ENCODE results near the gene UBE2V1. TPM values are rescaled to one million over a fixed set of nuclear protein-coding genes. Genes with fewer than 3 reads are reported as not detected.
A peak's percentile ranks its signal among the peaks of the same experiment; 100 is the strongest.

Gene UBE2V1
- total and polyA plus RNA-seq, 7 donors = 55.0 to 117 (median 80.4) TPM

DNA sequence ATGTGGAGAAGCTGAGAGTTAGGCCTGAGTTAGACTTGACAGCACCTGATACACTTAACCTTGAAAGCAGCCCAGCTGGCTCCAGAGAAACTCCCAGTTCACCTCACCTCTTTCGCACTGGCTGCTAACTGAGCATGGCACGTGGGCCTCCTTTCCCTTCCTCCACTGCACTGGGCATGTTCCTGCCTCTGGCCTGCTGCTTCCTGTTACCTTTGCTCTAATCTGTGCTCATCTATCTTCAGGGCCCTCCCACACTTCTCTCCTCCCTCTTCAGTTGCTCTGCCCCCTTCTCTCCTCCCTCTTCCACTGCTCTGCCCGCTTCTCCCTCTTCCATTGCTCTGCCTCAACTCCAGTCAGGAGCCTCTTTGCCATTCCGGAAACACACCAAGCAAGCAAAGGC is 13.7 kb upstream of the UBE2V1 start:
- WGBS, 2 donors = 25 to 59% methylated on average over 4 of the region's 4 CpGs
- Histone ChIP-seq H3K4me3 (no peak overlapping the region), H3K27me3 (no peaks in the 10 kb centered on the region), H3K4me1 (peaks cover 0 to 48% (median 35%) of the 10 kb centered on the region in 4 donors), H3K36me3 (peaks cover 10 to 62% (median 48%) of the 10 kb centered on the region in 4 donors), H3K9me3 (no peaks in the 10 kb centered on the region), H3K27ac (peak overlapping the region; percentile 55 to 88 (median 74))
- DNase-seq = no peak
- TF ChIP-seq, protein P1, sequence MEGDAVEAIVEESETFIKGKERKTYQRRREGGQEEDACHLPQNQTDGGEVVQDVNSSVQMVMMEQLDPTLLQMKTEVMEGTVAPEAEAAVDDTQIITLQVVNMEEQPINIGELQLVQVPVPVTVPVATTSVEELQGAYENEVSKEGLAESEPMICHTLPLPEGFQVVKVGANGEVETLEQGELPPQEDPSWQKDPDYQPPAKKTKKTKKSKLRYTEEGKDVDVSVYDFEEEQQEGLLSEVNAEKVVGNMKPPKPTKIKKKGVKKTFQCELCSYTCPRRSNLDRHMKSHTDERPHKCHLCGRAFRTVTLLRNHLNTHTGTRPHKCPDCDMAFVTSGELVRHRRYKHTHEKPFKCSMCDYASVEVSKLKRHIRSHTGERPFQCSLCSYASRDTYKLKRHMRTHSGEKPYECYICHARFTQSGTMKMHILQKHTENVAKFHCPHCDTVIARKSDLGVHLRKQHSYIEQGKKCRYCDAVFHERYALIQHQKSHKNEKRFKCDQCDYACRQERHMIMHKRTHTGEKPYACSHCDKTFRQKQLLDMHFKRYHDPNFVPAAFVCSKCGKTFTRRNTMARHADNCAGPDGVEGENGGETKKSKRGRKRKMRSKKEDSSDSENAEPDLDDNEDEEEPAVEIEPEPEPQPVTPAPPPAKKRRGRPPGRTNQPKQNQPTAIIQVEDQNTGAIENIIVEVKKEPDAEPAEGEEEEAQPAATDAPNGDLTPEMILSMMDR (IDR thresholded peaks at IDR 0.05) = no peak
- TF ChIP-seq EP300 (IDR thresholded peaks at IDR 0.05) (no peak), POLR2A (IDR thresholded peaks at IDR 0.05) (no peak)
- intact Hi-C loops (cut with DNase I) = loop anchor here (10.0 kb wide), 1 partner anchor 338 kb away; no protein-coding TSS in a partner anchor

DNA sequence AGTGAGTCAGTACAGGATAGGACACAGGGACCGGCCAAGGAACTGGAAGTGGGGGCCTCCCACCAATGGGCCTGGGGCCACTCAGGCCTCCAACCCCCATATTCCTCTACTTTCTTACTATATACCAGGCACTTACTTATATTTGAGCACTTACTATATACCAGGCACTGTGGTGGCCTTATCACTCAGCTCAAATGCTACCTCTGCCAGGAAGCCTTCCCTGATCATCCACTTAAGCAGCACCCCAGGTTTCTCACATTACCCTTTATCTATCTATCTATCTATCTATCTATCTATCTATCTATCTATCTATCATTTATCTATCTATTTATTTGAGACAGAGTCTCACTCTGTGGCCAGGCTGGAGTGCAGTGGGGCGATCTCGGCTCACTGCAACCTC is 12.3 kb upstream of the UBE2V1 start:
- peaks cover 0 to 47% (median 29%) of the 10 kb centered on the region in 4 donors for H3K4me1 ChIP-seq
- WGBS, 2 donors = 94 to 95% methylated on average over 3 of the region's 3 CpGs
- DNase-seq = no peak
- peaks cover 10 to 62% (median 48%) of the 10 kb centered on the region in 4 donors for H3K36me3 ChIP-seq
- no peaks in the 10 kb centered on the region for H3K9me3 ChIP-seq
- intact Hi-C loops (cut with DNase I) = loop anchor here (10.0 kb wide), 1 partner anchor 340 kb away; no protein-coding TSS in a partner anchor
- TF ChIP-seq POLR2A (IDR thresholded peaks at IDR 0.05) = no peak
- TF ChIP-seq, protein P1 (IDR thresholded peaks at IDR 0.05) = no peak
- no peak for TF ChIP-seq POLR2AphosphoS5 (IDR thresholded peaks at IDR 0.05)
- no peak overlapping the region for H3K4me3 ChIP-seq
- H3K27me3 ChIP-seq = no peaks in the 10 kb centered on the region
- no peak overlapping the region for H3K27ac ChIP-seq

GRCh38 chr20:50124496-50124895 is 11.5 kb upstream of the UBE2V1 start:
- no peaks in the 10 kb centered on the region for H3K27me3 ChIP-seq
- H3K36me3 ChIP-seq = peaks cover 10 to 61% (median 48%) of the 10 kb centered on the region in 4 donors
- intact Hi-C loops (cut with DNase I) = loop anchor here (10.0 kb wide), 1 partner anchor 340 kb away; no protein-coding TSS in a partner anchor
- H3K4me1 ChIP-seq = peaks cover 0 to 39% (median 22%) of the 10 kb centered on the region in 4 donors
- H3K27ac ChIP-seq = no peak overlapping the region
- WGBS, 2 donors = 96 to 97% methylated on average over 9 of the region's 9 CpGs
- TF ChIP-seq EP300 (IDR thresholded peaks at IDR 0.05) (no peak), POLR2A (IDR thresholded peaks at IDR 0.05) (no peak), POLR2AphosphoS5 (IDR thresholded peaks at IDR 0.05) (no peak)
- TF ChIP-seq, protein P1 (IDR thresholded peaks at IDR 0.05) = no peak
- no peaks in the 10 kb centered on the region for H3K9me3 ChIP-seq
- H3K4me3 ChIP-seq = no peak overlapping the region
- no peak for DNase-seq

- Histone ChIP-seq H3K27me3 (no peaks in the 10 kb centered on the region), H3K4me3 (no peak overlapping the region), H3K9me3 (no peaks in the 10 kb centered on the region), H3K36me3 (peaks cover 10 to 50% (median 38%) of the 10 kb centered on the region in 4 donors), H3K4me1 (peaks cover 0 to 28% (median 13%) of the 10 kb centered on the region in 4 donors), H3K27ac (no peak overlapping the region)
- TF ChIP-seq POLR2A (IDR thresholded peaks at IDR 0.05) (no peak), EP300 (IDR thresholded peaks at IDR 0.05) (no peak), POLR2AphosphoS5 (IDR thresholded peaks at IDR 0.05) (no peak)
- TF ChIP-seq, protein P1 (IDR thresholded peaks at IDR 0.05) = no peak
- no peak for DNase-seq
- WGBS, 2 donors = 97 to 98% methylated on average over 7 of the region's 7 CpGs
- intact Hi-C loops (cut with DNase I) = loop anchor here (10.0 kb wide), 1 partner anchor 341 kb away; no protein-coding TSS in a partner anchor
Observed at GRCh38 chr20:50123418-50123817, 10.5 kb upstream of the UBE2V1 start.

GRCh38 chr20:50122763-50123162 is 9.8 kb upstream of the UBE2V1 start:
- peaks cover 0 to 22% (median 10%) of the 10 kb centered on the region in 4 donors for H3K4me1 ChIP-seq
- no peak overlapping the region for H3K27ac ChIP-seq
- no peaks in the 10 kb centered on the region for H3K9me3 ChIP-seq
- WGBS, 2 donors = 81 to 87% methylated on average over 4 of the region's 4 CpGs
- no peaks in the 10 kb centered on the region for H3K27me3 ChIP-seq
- H3K4me3 ChIP-seq = no peak overlapping the region
- TF ChIP-seq EP300 (IDR thresholded peaks at IDR 0.05) (no peak), POLR2A (IDR thresholded peaks at IDR 0.05) (no peak), POLR2AphosphoS5 (IDR thresholded peaks at IDR 0.05) (no peak)
- TF ChIP-seq, protein P1 (IDR thresholded peaks at IDR 0.05) = no peak
- DNase-seq = no peak
- intact Hi-C loops (cut with DNase I) = loop anchor here (10.0 kb wide), 1 partner anchor 342 kb away; no protein-coding TSS in a partner anchor
- H3K36me3 ChIP-seq = peaks cover 10 to 44% (median 33%) of the 10 kb centered on the region in 4 donors
